HEK293 (cell line): ENCODE results near the gene RPS10.
A peak's percentile ranks its signal among the peaks of the same experiment; 100 is the strongest.
"Not testable (repeated sequence)": the region's sequence is repeated elsewhere in the genome, so short reads cannot be mapped to it uniquely, and the experiment has no call there.

ENCODE experiments used
- CTCF ChIA-PET: fragments of 350-600 bp; formaldehyde crosslinking; extraction: SDS; loops from one replicate; lab custom pipeline; 2021; ENCODE audit warnings: antibody characterized with exemption; lab: Yijun Ruan, JAX
- POLR2A ChIA-PET: fragments of 300-600 bp; formaldehyde crosslinking; extraction: SDS; loops from one replicate; lab custom pipeline; 2020; ENCODE audit warnings: antibody characterized with exemption, inconsistent platforms; lab: Yijun Ruan, JAX
- H3K27ac ChIP-seq: fragments of 200-500 bp; sonication (Bioruptor generic); 2 replicates; pipeline ENCODE4 v1.5.1; 2014; ENCODE audit warnings: low read depth, low read length, control low read depth, inconsistent platforms; ENCODE audit errors: extremely low read depth
- H3K36me3 ChIP-seq, 2 experiments: fragments of 200-500 bp in 1 of 2; sonication (Bioruptor generic) in 1 of 2; 1 replicate in 1 of 2; 2 replicates in 1 of 2; pipeline ENCODE4 v1.5.1; 2014 to 2017; ENCODE audit warnings: inconsistent platforms in 2 of 2, low read length in 2 of 2; ENCODE audit not compliant: control insufficient read depth in 2 of 2, insufficient read depth in 1 of 2
- H3K4me1 ChIP-seq: fragments of 200-500 bp; sonication (Bioruptor generic); 2 replicates; pipeline ENCODE4 v1.5.1; 2014; ENCODE audit warnings: mild to moderate bottlenecking, low read length, inconsistent platforms; ENCODE audit not compliant: control insufficient read depth, insufficient read depth
- H3K4me3 ChIP-seq: 2 replicates; pipeline ENCODE4 v1.5.1; 2011; ENCODE audit warnings: low read depth, mild to moderate bottlenecking, control low read depth, low read length, moderate library complexity
- H3K9me3 ChIP-seq: fragments of 200-500 bp; sonication (Bioruptor generic); 2 replicates; pipeline ENCODE4 v1.5.1; 2014; ENCODE audit warnings: low read depth, low read length, inconsistent platforms; ENCODE audit not compliant: control insufficient read depth, insufficient read depth
- GLI4 ChIP-seq: fragments of 450-650 bp; formaldehyde crosslinking; IDR thresholded peaks from 2 replicates; pipeline ENCODE4 v1.5.1; 2016; ENCODE audit warnings: missing biosample characterization, missing genetic modification characterization
- GLIS2 ChIP-seq: fragments of 450-650 bp; formaldehyde crosslinking; IDR thresholded peaks from 2 replicates; pipeline ENCODE4 v1.5.1; 2016; ENCODE audit warnings: missing biosample characterization, missing genetic modification characterization
- SCRT2 ChIP-seq: fragments of 450-650 bp; formaldehyde crosslinking; IDR thresholded peaks from 2 replicates; pipeline ENCODE4 v1.5.1; 2016; ENCODE audit warnings: missing biosample characterization, missing genetic modification characterization
- ZBTB20 ChIP-seq: fragments of 450-650 bp; formaldehyde crosslinking; IDR thresholded peaks from 2 replicates; pipeline ENCODE4 v1.5.1; 2016; ENCODE audit warnings: missing biosample characterization, missing genetic modification characterization
- ZEB2 ChIP-seq: fragments of 450-650 bp; formaldehyde crosslinking; IDR thresholded peaks from 2 replicates; pipeline ENCODE4 v1.5.1; 2016; ENCODE audit warnings: missing biosample characterization, missing genetic modification characterization
- ZNF10 ChIP-seq: fragments of 450-650 bp; formaldehyde crosslinking; IDR thresholded peaks from 2 replicates; pipeline ENCODE4 v1.5.1; 2017; ENCODE audit warnings: missing biosample characterization, missing genetic modification characterization
- ZNF140 ChIP-seq: fragments of 450-650 bp; formaldehyde crosslinking; IDR thresholded peaks from 2 replicates; pipeline ENCODE4 v1.5.1; 2016; ENCODE audit warnings: missing biosample characterization, missing genetic modification characterization
- ZNF146 ChIP-seq: fragments of 450-650 bp; formaldehyde crosslinking; IDR thresholded peaks from 2 replicates; pipeline ENCODE4 v1.5.1; 2016; ENCODE audit warnings: missing biosample characterization, missing genetic modification characterization
- ZNF202 ChIP-seq: fragments of 450-650 bp; formaldehyde crosslinking; IDR thresholded peaks from 2 replicates; pipeline ENCODE4 v1.5.1; 2016; ENCODE audit warnings: missing biosample characterization, missing genetic modification characterization, borderline replicate concordance
- ZNF48 ChIP-seq: fragments of 450-650 bp; formaldehyde crosslinking; IDR thresholded peaks from 2 replicates; pipeline ENCODE4 v1.5.1; 2016; ENCODE audit warnings: missing biosample characterization, missing genetic modification characterization
- ZNF529 ChIP-seq: fragments of 450-650 bp; formaldehyde crosslinking; IDR thresholded peaks from 2 replicates; pipeline ENCODE4 v1.5.1; 2017; ENCODE audit warnings: missing genetic modification characterization, missing biosample characterization; ENCODE audit not compliant: insufficient replicate concordance
- ZNF561 ChIP-seq: fragments of 450-650 bp; IDR thresholded peaks from 2 replicates; pipeline ENCODE4 v1.5.1; 2018; ENCODE audit warnings: missing biosample characterization, missing genetic modification characterization, borderline replicate concordance
- ZNF580 ChIP-seq: fragments of 450-650 bp; formaldehyde crosslinking; IDR thresholded peaks from 2 replicates; pipeline ENCODE4 v1.5.1; 2016; ENCODE audit warnings: missing biosample characterization, missing genetic modification characterization
- ZNF600 ChIP-seq: fragments of 450-650 bp; formaldehyde crosslinking; IDR thresholded peaks from 2 replicates; pipeline ENCODE4 v1.5.1; 2016; ENCODE audit warnings: missing biosample characterization, missing genetic modification characterization
- ZNF654 ChIP-seq: fragments of 450-650 bp; formaldehyde crosslinking; IDR thresholded peaks from 2 replicates; pipeline ENCODE4 v1.5.1; 2016; ENCODE audit warnings: low read depth, missing biosample characterization, missing genetic modification characterization
- ZNF660 ChIP-seq: fragments of 450-650 bp; IDR thresholded peaks from 2 replicates; pipeline ENCODE4 v1.5.1; 2018; ENCODE audit warnings: missing biosample characterization, mild to moderate bottlenecking, missing genetic modification characterization
- ZNF785 ChIP-seq: fragments of 450-650 bp; formaldehyde crosslinking; IDR thresholded peaks from 2 replicates; pipeline ENCODE4 v1.5.1; 2016; ENCODE audit warnings: missing biosample characterization, missing genetic modification characterization
- ZNF843 ChIP-seq: fragments of 450-650 bp; formaldehyde crosslinking; IDR thresholded peaks from 2 replicates; pipeline ENCODE4 v1.5.1; 2016; ENCODE audit warnings: missing biosample characterization, missing genetic modification characterization
- ZSCAN30 ChIP-seq: fragments of 450-650 bp; IDR thresholded peaks from 2 replicates; pipeline ENCODE4 v1.5.1; 2018; ENCODE audit warnings: missing biosample characterization, mild to moderate bottlenecking, missing genetic modification characterization, moderate library complexity
- TF ChIP-seq, protein P1 (sequence below): fragments of 450-650 bp; formaldehyde crosslinking; IDR thresholded peaks from 2 replicates; pipeline ENCODE4 v1.5.1; 2016; ENCODE audit warnings: missing biosample characterization, missing genetic modification characterization

Gene RPS10

DNA sequence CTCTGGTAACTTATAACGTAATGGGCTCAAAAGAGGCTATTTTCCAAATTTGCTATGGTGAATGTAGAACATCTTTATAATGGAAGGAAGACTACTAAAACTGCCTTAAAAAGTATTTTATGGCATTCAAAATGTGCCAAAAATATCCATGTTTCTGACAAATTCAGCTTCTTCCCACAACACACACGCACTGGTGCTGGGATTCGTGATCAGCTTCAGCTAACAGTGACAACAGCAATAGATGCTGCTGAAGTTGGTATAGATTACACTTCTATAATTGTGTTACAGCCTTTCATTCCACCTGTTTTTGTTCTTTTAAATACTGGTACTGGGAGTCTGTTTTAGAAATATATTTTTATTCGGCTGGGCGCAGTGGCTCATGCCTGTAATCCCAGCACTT lies 52.4 kb downstream of the RPS10 start:
- TF ChIP-seq, protein P1, sequence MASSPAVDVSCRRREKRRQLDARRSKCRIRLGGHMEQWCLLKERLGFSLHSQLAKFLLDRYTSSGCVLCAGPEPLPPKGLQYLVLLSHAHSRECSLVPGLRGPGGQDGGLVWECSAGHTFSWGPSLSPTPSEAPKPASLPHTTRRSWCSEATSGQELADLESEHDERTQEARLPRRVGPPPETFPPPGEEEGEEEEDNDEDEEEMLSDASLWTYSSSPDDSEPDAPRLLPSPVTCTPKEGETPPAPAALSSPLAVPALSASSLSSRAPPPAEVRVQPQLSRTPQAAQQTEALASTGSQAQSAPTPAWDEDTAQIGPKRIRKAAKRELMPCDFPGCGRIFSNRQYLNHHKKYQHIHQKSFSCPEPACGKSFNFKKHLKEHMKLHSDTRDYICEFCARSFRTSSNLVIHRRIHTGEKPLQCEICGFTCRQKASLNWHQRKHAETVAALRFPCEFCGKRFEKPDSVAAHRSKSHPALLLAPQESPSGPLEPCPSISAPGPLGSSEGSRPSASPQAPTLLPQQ, result no peak
- TF ChIP-seq ZNF140 (tag by site-specific recombination), result no peak
- TF ChIP-seq ZNF48 (tag by site-specific recombination), result no peak
- TF ChIP-seq ZNF785, result no peak
- TF ChIP-seq ZNF202 (tag by site-specific recombination), result no peak
- no peak for TF ChIP-seq ZSCAN30
- TF ChIP-seq ZNF10, result no peak
- TF ChIP-seq, all 188 proteins: peak for 0
- H3K27ac ChIP-seq, result no peak overlapping the region
- ChIA-PET CTCF (no interaction called here), POLR2A (interaction anchor here (0.7 kb wide), 1 partner anchor 46 kb away, joined by 8 read pairs; no protein-coding TSS in a partner anchor)
- no peak overlapping the region for H3K4me3 ChIP-seq
- no peaks in the 10 kb centered on the region; a peak in 1 of 3 replicates for H3K36me3 ChIP-seq
- peaks cover 5% of the 10 kb centered on the region for H3K4me1 ChIP-seq
- no peaks in the 10 kb centered on the region for H3K9me3 ChIP-seq

GRCh38 chr6:34371865-34372264 lies 54.0 kb downstream of the RPS10 start:
- TF ChIP-seq ZNF580 (0 out of 2 replicates have a peak, but pooled peaks have one; percentile 23), ZNF146 (peak; percentile 95; the same call in 1 of the 2 replicates)
- H3K9me3 ChIP-seq, H3K4me3 ChIP-seq, H3K4me1 ChIP-seq, CTCF ChIA-PET, POLR2A ChIA-PET, H3K36me3 ChIP-seq, H3K27ac ChIP-seq: not testable (repeated sequence)

DNA sequence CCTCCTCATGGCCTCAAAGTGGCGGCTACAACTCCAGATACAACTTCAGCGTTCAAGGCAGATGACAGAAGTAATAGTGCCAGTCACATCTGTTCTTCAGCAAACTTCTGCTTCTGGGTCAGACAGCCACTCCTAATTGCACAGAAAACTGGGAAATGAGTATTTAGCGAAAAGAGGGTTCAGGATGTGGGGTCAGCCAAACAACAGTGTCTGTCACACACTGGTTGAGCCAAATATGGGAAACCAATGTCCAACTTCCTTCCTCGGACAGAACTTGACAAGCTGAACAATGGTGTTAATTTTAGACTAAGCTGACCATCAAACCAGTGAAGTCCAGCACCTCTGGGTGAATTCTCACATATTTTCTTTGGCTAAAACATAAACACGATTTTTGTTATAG lies 55.5 kb downstream of the RPS10 start:
- TF ChIP-seq ZNF600 (tag by site-specific recombination) (no peak), ZNF580 (no peak), SCRT2 (tag by site-specific recombination) (no peak), ZNF561 (tag by site-specific recombination) (no peak), ZBTB20 (no peak), GLI4 (tag by site-specific recombination) (no peak), ZNF660 (tag by site-specific recombination) (no peak), ZEB2 (tag by site-specific recombination) (no peak), GLIS2 (tag by site-specific recombination) (no peak), ZNF843 (tag by site-specific recombination) (no peak), ZNF529 (no peak), ZNF654 (tag by site-specific recombination) (no peak)
- TF ChIP-seq, protein P1, result no peak

More for the DNA sequence above, 55.5 kb downstream of the RPS10 start:
- Histone ChIP-seq H3K4me1 (peaks cover 2% of the 10 kb centered on the region), H3K36me3 (no peaks in the 10 kb centered on the region; a peak in 1 of 3 replicates), H3K27ac (no peak overlapping the region), H3K4me3 (no peak overlapping the region), H3K9me3 (no peaks in the 10 kb centered on the region)
- POLR2A ChIA-PET, result no interaction called here
- CTCF ChIA-PET, result no interaction called here
